ENCODE results near the gene GALR2. TPM values are rescaled to one million over a fixed set of nuclear protein-coding genes. Genes with fewer than 3 reads are reported as not detected.

GALR2 gene
- total RNA-seq, 1 donor from 2014 or later: not detected

DNA sequence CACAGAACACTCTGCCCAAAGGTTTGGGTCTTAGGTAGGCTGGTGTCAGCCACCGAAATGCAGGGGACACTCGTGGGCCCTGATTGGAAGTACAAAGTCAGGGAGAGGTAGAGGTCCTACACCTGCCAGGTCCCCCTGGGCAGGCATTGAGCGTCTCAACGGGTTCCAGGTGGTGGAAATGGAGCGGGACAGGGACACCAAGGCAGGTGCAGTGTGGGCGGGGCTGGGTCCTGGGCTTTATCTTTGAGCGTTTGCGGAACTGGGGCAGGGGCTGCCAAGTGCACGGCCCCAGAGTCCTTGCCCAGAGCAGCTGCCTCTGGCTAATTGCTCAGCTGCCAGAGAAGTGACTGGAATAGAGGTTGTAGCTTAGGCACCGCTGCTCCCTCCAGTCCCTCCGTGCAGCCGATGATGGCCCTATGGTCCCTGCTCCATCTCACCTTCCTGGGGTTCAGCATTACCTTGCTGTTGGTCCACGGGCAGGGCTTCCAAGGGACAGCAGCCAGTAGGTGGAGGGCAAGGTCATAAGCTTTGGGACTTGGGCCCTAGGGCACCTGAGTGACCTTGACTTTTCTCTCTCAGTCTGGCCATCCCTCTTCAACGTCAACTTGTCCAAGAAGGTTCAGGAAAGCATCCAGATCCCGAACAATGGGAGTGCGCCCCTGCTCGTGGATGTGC, 4.4 kb downstream of the GALR2 start, which contains the start of gene ZACN:
Gene ZACN (plus strand): TSS at position 323 of the 675 bp plus-strand sequence. CDS start 83 bp downstream, at position 406.
- DNase-seq (ENCODE audit: low spot score in 2 of 2) (no peak), FAIRE-seq (no peak)

DNA sequence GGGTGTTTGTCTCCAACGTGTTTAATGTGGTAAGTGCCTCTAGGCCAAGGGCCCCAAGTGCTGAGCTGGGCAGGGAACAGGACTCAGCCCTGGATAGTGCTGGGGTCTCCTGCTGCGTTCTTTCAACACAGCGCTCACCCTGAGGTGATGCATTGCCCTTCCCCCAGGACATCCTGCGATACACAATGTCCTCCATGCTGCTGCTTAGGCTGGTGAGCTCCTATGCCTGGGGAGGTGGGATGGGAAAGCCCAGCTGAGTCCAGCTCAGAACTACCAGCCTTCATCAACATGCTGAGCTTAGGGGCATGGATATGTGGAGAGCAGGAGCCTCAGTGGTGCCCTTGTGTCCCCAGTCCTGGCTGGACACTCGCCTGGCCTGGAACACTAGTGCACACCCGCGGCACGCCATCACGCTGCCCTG, 5.0 kb downstream of the GALR2 start:
- FAIRE-seq (no peak), DNase-seq (ENCODE audit: low spot score in 2 of 2) (no peak)

DNA sequence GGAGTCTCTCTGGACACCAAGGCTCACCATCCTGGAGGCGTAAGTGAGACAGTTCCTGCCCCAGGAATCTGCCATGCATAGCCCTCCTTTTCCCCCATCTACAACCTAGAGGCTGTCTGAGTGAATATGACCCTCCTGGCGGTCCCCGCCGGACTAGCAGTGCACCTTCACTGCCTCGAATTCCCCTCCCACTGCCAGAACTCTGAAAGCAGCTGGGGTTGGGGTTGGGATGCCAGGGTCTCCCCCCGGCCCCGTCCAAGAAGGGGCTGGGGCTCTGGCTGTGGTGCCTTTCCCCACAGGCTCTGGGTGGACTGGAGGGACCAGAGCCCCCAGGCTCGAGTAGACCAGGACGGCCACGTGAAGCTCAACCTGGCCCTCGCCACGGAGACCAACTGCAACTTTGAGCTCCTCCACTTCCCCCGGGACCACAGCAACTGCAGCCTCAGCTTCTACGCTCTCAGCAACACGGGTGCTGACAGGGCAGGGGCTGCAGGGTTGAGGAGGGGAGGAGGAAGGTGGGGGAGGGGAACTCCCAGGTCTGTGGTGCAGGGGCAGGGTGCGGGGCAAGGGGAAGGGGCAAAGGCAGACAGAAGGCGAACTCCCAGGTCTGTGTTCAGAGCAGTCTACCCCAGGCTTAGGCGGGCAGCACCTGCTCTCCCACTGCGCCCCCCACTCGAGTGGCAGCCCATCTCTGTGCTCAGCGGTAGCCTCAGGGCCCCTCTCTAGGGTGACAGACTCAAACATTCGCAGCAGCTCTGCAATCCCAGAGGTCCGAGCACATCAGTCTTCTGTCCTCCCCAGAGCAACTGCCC, 5.6 kb downstream of the GALR2 start:
- FAIRE-seq: no peak
- no peak for DNase-seq (ENCODE audit: low spot score in 2 of 2)

DNA sequence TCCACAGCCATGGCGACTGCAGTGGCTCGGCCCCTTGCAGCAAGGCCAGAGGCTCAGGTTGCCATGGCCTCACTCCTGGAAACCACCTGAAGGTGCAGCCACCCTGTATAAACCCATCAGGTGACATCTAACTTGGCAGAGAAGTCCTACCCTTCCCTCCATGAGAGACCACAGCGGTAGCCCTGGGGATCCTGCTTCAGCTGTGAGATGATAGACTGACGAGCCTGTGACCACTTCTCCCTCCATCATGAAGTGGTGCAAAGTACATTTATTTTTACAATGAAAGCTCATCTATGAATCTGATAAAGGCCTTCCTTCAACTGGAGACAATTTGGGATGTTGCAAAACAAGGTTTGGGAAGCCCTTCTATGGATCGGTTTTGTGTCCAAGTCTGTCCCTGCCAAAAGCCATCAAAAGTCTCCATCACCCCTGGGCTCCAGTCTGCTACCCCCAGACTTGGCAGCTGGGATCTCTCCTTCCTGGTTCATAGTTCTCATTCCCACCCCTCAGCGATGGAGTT, 6.2 kb downstream of the GALR2 start:
- FAIRE-seq: no peak
- DNase-seq (ENCODE audit: low spot score in 2 of 2): no peak

DNA sequence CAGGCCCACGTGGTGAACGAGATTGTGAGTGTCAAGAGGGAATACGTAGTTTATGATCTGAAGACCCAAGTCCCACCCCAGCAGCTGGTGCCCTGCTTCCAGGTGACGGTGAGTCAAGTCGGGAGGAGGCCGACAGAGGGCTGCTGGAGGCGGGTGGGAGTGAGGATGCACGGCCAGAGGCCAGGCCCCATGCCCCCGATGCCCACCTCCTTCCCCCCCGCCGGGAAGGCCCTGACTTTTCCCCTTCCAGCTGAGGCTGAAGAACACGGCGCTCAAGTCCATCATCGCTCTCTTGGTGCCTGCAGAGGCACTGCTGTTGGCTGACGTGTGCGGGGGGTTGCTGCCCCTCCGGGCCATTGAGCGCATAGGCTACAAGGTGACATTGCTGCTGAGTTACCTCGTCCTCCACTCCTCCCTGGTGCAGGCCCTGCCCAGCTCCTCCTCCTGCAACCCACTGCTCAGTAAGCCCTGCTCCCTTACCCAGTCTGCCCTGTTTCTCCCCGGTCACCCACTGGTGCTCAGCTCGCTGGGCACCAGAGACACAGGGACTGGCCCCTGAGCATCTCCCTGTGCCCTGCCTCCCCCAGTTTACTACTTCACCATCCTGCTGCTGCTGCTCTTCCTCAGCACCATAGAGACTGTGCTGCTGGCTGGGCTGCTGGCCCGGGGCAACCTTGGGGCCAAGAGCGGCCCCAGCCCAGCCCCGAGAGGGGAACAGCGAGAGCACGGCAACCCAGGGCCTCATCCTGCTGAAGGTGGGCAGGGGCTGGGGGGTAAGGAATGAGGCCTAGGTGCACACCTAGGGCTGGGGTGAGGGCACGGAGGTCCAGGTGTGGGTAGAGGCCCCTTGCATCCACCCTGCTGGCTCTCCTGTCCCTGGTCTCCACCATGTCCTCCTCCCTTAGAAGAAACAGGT, 7.0 kb downstream of the GALR2 start:
- DNase-seq (ENCODE audit: low spot score in 2 of 2) (no peak), FAIRE-seq (no peak)

DNA sequence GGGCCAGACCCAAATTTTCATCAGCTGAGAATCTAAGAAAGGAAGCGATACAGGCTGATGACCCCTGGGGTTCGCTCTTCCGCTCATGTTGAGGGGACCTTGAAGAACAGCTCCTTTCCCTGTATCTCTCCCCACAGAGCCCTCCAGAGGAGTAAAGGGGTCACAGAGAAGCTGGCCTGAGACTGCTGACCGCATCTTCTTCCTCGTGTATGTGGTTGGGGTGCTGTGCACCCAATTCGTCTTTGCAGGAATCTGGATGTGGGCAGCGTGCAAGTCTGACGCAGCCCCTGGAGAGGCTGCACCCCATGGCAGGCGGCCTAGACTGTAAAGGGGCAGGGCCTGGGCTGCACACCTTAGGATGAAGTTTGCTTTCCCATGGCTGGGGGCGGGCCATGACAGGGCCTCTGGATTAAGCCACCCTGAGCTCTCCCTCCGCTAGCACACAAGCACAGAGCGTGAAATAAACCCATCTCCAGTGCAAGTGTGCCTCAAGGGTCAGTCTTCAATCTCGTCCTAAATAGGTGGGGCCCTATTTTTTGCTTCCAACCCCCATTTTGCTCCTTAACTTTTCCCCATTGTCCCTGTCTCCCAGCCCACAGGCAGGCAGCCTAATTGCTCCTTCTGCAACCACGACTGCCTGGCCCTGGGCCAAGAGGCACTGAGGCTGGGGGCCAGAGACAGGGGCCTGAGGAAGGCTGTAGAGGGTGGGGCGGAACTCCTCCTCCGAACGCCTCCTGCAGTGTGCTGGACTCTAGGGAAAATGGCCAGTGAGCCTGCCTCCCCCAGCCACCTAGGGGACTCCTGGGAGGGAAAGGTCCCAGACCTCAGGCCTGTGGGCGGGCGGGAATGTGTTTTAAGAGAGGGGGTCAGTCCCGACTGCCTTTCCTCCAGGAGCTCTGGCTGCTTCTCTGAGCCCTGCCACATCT, 8.0 kb downstream of the GALR2 start:
- DNase-seq (ENCODE audit: low spot score in 2 of 2) (no peak), FAIRE-seq (no peak)

DNA sequence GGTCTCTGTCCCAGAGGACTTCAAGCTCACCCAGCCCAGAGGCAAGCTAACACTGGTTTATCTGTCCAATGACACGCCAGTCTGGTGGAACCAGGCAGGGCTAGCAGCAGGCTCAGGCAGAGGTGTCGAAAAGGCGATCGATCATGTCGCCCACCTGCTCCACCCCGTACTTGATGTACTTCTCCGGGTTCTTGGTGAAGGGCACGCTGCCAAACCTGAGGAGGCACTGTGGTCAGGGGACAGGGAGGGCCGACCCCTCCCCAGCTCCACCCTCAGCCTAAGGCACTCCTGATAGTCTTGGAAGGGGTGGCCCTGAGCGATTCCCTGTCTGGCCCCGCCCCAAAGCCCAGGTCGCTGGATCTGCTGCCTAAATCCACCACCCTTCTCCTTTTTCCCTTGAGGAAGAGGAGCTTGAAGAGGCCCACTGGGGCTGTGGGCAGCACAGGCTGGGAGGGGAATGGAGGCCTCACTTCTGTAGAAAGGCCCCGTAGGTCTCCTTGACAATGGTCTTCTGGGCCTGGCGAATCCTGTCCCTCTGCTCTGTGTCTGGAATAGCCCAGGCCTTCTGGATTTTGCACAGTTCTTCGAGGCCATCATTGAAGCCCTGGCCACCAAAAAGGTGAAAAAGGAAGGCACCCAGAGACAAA, 9.1 kb downstream of the GALR2 start:
- DNase-seq (ENCODE audit: low spot score in 2 of 2) (no peak), FAIRE-seq (no peak)

DNA sequence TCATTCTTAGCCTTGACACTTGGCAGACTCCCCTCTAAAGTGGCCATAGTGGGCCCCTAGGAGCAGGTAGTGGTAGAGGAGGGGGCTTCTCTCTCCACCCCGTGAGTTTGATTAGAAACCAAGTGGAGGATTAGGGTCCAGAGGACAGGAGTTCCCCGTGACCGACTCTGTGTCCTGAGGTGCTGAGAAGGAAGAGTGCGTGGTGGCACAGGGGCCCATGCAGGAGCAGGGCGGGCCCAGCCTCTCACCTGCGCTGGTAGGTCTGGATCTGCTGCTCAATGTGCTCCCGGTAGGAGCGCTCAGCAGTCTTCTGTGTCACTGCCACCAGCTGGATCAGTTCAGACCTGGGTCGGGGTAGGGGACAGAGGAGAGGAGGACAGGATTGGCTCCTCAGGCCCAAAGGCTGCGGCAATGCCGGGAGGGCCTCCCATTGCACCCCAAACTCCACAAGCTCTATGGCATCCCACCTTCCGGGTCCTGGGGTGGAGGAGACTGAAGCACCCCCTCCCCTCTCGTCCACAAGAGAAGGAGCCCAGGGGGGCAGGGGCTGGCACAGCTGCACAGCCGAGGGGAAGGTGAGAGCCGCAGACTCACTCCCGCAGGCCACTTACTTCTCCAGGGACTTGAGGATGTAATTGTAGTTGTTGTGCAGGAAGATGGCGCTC, 10.6 kb downstream of the GALR2 start:
- FAIRE-seq (no peak), DNase-seq (ENCODE audit: low spot score in 2 of 2) (no peak)

DNA sequence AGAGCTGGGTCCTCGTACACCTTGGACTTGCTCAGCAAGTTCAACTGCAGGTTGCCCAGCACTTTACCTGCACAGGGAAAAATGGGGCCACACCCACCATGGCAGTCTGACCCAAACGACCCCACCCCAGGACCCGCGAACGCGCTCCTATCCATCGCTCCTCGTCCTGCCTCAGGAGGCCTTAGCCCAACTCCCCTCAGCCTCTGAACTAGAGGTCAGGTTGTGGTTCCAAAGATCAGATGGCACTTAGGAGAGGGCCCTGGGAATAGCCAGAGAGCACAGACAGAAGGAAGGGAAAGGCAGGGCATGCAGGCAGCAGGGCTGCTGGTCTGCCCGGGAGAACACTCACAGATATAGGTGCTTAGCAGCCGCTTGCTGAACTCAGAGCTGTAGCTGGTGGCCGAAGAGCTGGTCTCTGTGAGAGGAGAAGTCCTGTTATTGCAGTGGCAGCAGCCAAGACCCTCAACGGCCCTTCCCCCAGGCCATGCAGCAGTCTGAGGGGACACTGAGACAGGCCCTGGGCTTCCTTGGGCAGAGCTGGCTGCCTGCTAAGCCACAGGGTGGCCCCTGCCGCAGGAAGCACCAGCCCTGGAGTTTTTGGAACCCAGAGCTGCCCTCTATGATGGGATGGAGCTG, 11.3 kb downstream of the GALR2 start:
- FAIRE-seq (no peak), DNase-seq (ENCODE audit: low spot score in 2 of 2) (no peak)

DNA sequence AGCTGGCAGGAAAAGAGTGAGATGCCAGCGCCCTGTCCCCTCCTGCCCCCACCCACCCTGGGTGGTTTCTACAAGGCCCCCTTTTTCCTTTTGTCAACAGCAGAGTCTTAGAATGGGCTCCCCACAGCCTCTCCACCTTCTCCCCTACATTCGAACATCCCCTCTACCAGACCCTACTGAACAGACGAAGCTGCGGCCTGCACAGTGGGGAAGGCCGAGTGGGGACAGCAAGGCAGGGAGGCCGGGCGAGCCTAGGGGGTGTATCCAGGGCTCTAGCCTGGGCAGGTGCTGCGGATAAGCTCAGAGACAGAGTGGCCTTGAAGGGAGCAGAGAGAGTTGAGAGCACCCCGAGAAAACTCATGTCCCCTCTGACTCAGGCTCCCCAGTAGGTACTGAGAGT, 11.8 kb downstream of the GALR2 start:
- DNase-seq (ENCODE audit: low spot score in 2 of 2): no peak
- no peak for FAIRE-seq

DNA sequence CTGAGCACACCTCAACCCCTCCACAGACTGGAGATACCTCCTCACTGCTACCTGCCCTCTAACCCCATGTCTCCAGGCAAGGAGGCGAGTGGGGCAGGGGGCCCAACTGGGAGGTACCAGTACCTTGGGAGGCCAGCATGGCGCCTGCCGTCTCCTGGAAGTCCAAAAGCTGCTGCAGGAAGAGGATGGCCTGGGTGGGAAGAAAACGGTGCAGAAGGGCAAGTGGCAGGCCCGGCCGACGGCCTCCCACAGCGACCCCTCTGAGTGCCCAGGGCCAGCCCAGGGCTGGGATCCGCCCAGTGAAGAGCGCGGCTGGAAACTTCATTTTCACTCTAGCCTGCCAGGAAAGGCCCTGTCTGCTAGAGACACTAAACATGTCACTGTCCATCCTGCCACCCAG, 12.9 kb downstream of the GALR2 start:
- DNase-seq (ENCODE audit: low spot score in 2 of 2): no peak
- no peak for FAIRE-seq

DNA sequence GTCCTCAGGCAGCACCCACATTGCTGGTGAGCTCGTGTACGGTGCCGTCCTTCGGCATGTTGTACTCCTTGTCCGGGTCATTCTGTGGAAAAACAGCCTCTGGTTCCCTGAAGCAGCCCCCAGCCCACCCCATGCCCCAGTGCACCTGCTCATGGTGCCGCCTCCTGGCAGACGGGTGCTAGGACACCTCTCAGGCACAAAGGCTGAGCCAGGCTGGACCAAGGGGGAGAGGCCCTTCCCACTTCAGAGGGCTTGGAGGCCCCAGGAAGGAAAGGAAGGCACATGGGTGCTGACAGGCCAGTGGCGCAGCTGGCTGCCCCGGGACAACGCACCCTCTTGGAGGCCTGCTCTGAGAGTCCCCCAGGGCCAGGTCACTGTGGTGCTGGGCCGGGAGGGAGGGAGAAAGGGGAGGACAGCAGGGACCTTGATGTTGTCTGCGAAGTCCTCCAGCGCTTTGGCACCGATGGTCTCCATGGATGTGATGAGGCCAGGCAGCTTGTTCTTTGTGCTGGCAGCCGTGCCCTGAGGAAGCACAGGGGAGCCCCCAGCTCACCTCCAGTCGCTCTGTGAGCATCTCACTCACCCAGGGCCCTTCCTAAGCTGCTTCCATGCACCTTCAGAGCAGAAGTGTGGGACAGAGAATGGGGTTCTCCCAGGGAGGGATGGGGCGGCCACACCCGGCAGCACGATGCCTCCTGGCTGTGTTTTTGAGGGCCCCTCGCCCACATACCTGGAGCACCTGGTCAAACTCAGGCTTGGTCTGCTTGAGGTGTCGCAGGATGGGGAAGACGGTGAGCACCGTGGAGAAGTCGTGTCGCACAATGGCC, 13.7 kb downstream of the GALR2 start:
- FAIRE-seq: no peak
- no peak for DNase-seq (ENCODE audit: low spot score in 2 of 2)

DNA sequence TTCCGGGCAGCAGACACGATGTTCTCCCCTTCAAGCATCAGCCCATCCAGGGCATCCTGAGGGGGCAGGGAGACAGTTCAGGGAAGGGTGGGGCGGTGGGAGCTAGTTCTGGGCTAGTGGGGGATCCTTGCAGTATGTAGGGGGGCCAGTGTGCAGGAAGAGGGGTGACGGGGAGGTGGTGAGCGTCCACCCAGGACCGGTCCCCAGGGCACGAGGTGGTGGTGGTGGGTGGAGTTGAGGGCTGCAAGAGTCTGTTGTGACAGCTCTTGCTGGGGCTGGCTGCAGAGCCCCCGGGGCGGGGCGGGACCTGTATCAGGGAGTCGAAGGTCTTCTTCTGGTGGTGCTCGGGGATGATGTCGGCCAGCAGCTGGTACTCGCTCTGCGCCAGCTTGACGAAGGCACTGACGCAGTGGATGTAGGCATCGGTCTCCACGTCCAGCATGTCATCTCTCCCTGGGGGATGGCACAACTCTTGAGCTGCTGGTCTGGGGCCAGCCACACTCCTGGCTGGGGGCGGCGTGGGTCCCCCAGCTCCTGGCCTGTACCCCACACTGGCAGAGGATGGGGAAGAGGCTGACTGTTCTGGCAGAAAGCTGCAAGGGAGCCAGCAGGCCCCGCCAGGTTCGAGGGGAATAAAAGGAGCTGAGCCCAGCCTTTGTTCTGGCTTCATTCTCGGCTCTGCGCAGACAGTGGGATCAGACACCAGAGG, 14.4 kb downstream of the GALR2 start:
- no peak for FAIRE-seq
- DNase-seq (ENCODE audit: low spot score in 2 of 2): no peak

DNA sequence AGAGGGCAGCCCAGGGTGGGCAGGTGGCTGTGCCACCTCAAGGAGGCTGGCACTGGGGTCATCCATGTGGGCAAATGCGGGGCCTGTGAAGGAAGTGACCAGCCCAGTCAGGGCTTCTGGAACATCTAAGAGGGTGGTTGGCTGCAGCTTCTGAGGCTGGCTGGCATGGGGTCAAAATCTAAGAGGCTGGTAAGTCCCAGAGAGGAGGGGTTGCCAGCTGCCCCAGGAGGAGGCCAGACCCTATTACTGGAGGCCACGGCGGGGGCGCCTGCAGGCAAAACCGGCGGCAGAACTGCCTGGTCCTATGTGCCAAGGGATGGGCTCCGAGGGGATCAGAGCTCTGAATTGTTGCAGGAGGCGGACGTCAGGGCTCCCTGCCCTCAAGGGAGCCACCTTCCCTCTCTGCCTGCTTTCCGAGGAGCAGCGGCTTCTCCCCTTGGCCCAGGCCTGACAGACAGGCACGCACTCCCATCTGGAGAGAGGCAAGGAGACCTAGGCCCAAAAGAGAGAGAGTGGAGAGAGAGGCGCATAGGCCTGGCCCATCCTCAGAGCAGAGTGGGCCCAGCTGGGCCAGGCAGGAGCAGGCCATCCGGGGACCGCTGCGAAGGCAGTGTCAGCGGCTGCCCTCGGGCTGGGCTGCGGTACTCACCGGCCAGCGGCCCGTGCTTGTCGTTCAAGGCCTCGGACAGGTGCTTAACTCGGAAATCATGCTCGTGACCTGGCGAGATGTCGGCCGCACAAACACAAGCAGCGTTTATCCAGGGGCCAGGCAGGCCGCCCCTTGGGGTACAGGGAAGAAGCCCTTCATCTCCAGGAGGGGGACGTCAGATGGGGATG, 15.3 kb downstream of the GALR2 start:
- DNase-seq (ENCODE audit: low spot score in 2 of 2) (no peak), FAIRE-seq (no peak)

DNA sequence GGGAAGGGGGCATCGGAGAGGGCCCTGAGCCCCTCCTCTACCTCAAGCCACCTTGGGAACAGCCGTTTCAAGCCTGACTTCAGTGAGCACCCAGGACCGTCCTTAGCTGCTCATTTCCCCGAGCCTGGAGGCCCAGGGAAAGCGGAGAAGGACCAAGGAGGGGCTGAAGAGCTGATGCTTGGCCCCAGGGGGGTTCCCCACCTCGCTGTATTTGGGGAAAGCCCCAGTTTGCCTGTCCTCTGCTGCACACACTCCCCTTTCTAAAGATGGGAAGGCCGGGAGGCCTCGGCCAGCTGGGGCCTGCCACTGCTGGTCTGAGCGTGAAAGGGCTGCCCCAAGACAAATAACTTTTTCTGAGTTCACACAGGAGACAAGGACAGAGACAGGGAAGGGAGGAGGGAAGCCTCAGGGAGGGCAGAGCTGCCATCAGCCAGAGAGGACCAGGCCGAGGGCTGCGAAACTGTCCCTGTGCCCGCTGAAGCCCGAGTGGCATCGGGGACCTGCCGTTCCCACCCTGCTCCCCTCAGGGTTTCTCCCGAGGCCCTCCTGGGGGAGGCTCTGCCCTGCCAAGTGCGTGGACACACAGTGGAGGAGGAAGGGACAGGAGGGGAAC, 16.0 kb downstream of the GALR2 start:
- DNase-seq (ENCODE audit: low spot score in 2 of 2) (no peak), FAIRE-seq (no peak)
